ENCODE results near the gene LYPD3. TPM values are rescaled to one million over a fixed set of nuclear protein-coding genes. Genes with fewer than 3 reads are reported as not detected.

LYPD3 gene
- total RNA-seq, 2 experiments from 2014 or later = not detected

- CTCF ChIA-PET (ENCODE audit: unreplicated experiment) = no interaction called here
- no peak overlapping the region for H3K4me3 ChIP-seq (ENCODE audit: low read depth, low read length, poor library complexity, severe bottlenecking)
- intact Hi-C loops (cut with micrococcal nuclease; ENCODE audit: unreplicated experiment) = no loop called here
Measured at GRCh38 chr19:43481701-43482100, 16.3 kb upstream of the LYPD3 start.

GRCh38 chr19:43480574-43480973 lies 15.2 kb upstream of the LYPD3 start:
- Histone ChIP-seq H2AFZ (ENCODE audit: low read length) (no peak overlapping the region), H3K9me2 (ENCODE audit: insufficient read depth, low read length) (no peaks in the 10 kb centered on the region), H3K9me3 (ENCODE audit: low read length) (no peaks in the 10 kb centered on the region), H3K4me2 (ENCODE audit: low read length) (no peak overlapping the region), H3K79me2 (ENCODE audit: insufficient read depth, low read depth, low read length) (no peaks in the 10 kb centered on the region), H3K4me3 (ENCODE audit: low read depth, low read length, poor library complexity, severe bottlenecking) (no peak overlapping the region), H3K4me1 (ENCODE audit: insufficient read depth, low read length, poor library complexity, severe bottlenecking) (no peaks in the 10 kb centered on the region), H4K20me1 (ENCODE audit: insufficient read depth, low read length) (no peaks in the 10 kb centered on the region), H3K27ac (ENCODE audit: low read depth, low read length, poor library complexity, severe bottlenecking) (no peak overlapping the region), H3K36me3 (ENCODE audit: insufficient read depth, low read length) (no peaks in the 10 kb centered on the region)
- BruUV-seq (replicated peaks) = no TSS peak
- intact Hi-C loops (cut with micrococcal nuclease; ENCODE audit: unreplicated experiment) = no loop called here
- CTCF ChIA-PET (ENCODE audit: unreplicated experiment) = no interaction called here
- POLR2A ChIA-PET = interaction anchor here (0.5 to 1.1 kb wide), 5 partner anchors 13 to 992 kb away, joined by 3 to 11 read pairs (median 4); no protein-coding TSS in a partner anchor
- TF ChIP-seq EZH2phosphoT487 (IDR thresholded peaks at IDR 0.05; ENCODE audit: borderline replicate concordance, low read depth, low read length) (no peak), CTCF (conservative IDR thresholded peaks at IDR 0.05; ENCODE audit: low read length) (no peak)
- DNase-seq (ENCODE audit: low spot score) = no peak

More at GRCh38 chr19:43481701-43482100, 16.3 kb upstream of the LYPD3 start:
- H3K9me3 ChIP-seq (ENCODE audit: low read length) = no peaks in the 10 kb centered on the region
- no peaks in the 10 kb centered on the region for H3K79me2 ChIP-seq (ENCODE audit: insufficient read depth, low read depth, low read length)
- no peaks in the 10 kb centered on the region for H3K9me2 ChIP-seq (ENCODE audit: insufficient read depth, low read length)
- no peak overlapping the region for H3K27ac ChIP-seq (ENCODE audit: low read depth, low read length, poor library complexity, severe bottlenecking)
- no peaks in the 10 kb centered on the region for H3K36me3 ChIP-seq (ENCODE audit: insufficient read depth, low read length)
- TF ChIP-seq EZH2phosphoT487 (IDR thresholded peaks at IDR 0.05; ENCODE audit: borderline replicate concordance, low read depth, low read length) (no peak), CTCF (conservative IDR thresholded peaks at IDR 0.05; ENCODE audit: low read length) (no peak)
- no peak for DNase-seq (ENCODE audit: low spot score)
- H3K4me1 ChIP-seq (ENCODE audit: insufficient read depth, low read length, poor library complexity, severe bottlenecking) = no peaks in the 10 kb centered on the region
- BruUV-seq (replicated peaks) = no TSS peak
- H4K20me1 ChIP-seq (ENCODE audit: insufficient read depth, low read length) = no peaks in the 10 kb centered on the region
- no peak overlapping the region for H3K4me2 ChIP-seq (ENCODE audit: low read length)
- POLR2A ChIA-PET = interaction anchor here (0.6 kb wide), 1 partner anchor 1519 kb away, joined by 5 read pairs; no protein-coding TSS in a partner anchor
- H2AFZ ChIP-seq (ENCODE audit: low read length) = no peak overlapping the region

GRCh38 chr19:43479961-43480561 lies 14.7 kb upstream of the LYPD3 start:
- no peak for DNase-seq (ENCODE audit: low spot score)
- Histone ChIP-seq H3K9me3 (ENCODE audit: low read length) (no peaks in the 10 kb centered on the region), H3K9me2 (ENCODE audit: insufficient read depth, low read length) (no peaks in the 10 kb centered on the region), H3K4me2 (ENCODE audit: low read length) (no peak overlapping the region), H3K4me1 (ENCODE audit: insufficient read depth, low read length, poor library complexity, severe bottlenecking) (no peaks in the 10 kb centered on the region), H4K20me1 (ENCODE audit: insufficient read depth, low read length) (no peaks in the 10 kb centered on the region), H3K4me3 (ENCODE audit: low read depth, low read length, poor library complexity, severe bottlenecking) (no peak overlapping the region), H2AFZ (ENCODE audit: low read length) (no peak overlapping the region), H3K79me2 (ENCODE audit: insufficient read depth, low read depth, low read length) (no peaks in the 10 kb centered on the region), H3K27ac (ENCODE audit: low read depth, low read length, poor library complexity, severe bottlenecking) (no peak overlapping the region), H3K36me3 (ENCODE audit: insufficient read depth, low read length) (no peaks in the 10 kb centered on the region)
- BruUV-seq (replicated peaks) = no TSS peak
- intact Hi-C loops (cut with micrococcal nuclease; ENCODE audit: unreplicated experiment) = no loop called here
- POLR2A ChIA-PET = interaction anchor here (0.5 to 1.1 kb wide), 5 partner anchors 14 to 1281 kb away, joined by 3 to 11 read pairs (median 3); no protein-coding TSS in a partner anchor
- TF ChIP-seq CTCF (conservative IDR thresholded peaks at IDR 0.05; ENCODE audit: low read length) (no peak), EZH2phosphoT487 (IDR thresholded peaks at IDR 0.05; ENCODE audit: borderline replicate concordance, low read depth, low read length) (no peak)
- CTCF ChIA-PET (ENCODE audit: unreplicated experiment) = no interaction called here

Data from OCI-LY7 (cell line).